Ishikawa (cell line): ENCODE measurements around the gene SULT1C4.

Experiments
- CEBPB ChIP-seq: IDR thresholded peaks from 2 replicates; pipeline ENCODE4 v1.6.1; 2012
- CREB1 ChIP-seq: IDR thresholded peaks from 2 replicates; pipeline ENCODE4 v1.6.1; 2012; ENCODE audit warnings: low read depth
- EGR1 ChIP-seq: IDR thresholded peaks from 2 replicates; pipeline ENCODE4 v1.6.1; 2012
- EP300 ChIP-seq: IDR thresholded peaks from 2 replicates; pipeline ENCODE4 v1.6.1; 2012; ENCODE audit warnings: borderline replicate concordance
- FOXM1 ChIP-seq: IDR thresholded peaks from 2 replicates; pipeline ENCODE4 v1.6.1; 2012; ENCODE audit warnings: low read depth, borderline replicate concordance
- MAX ChIP-seq: IDR thresholded peaks from 2 replicates; pipeline ENCODE4 v1.6.1; 2012
- NFIC ChIP-seq: IDR thresholded peaks from 2 replicates; pipeline ENCODE4 v1.6.1; 2012
- RAD21 ChIP-seq: IDR thresholded peaks from 2 replicates; pipeline ENCODE4 v1.6.1; 2012; ENCODE audit warnings: low read depth
- REST ChIP-seq: IDR thresholded peaks from 2 replicates; pipeline ENCODE4 v1.6.1; 2012; ENCODE audit warnings: low read depth, mild to moderate bottlenecking
- TAF1 ChIP-seq: IDR thresholded peaks from 2 replicates; pipeline ENCODE4 v1.6.1; 2012; ENCODE audit warnings: low read depth, mild to moderate bottlenecking
- TCF12 ChIP-seq: IDR thresholded peaks from 2 replicates; pipeline ENCODE4 v1.6.1; 2012; ENCODE audit warnings: low read depth
- TEAD4 ChIP-seq: IDR thresholded peaks from 2 replicates; pipeline ENCODE4 v1.6.1; 2012
- USF1 ChIP-seq: IDR thresholded peaks from 2 replicates; pipeline ENCODE4 v1.6.1; 2012
- YY1 ChIP-seq: IDR thresholded peaks from 2 replicates; pipeline ENCODE4 v1.6.1; 2012; ENCODE audit warnings: low read depth
- ZBTB7A ChIP-seq: IDR thresholded peaks from 2 replicates; pipeline ENCODE4 v1.6.1; 2012; ENCODE audit warnings: low read depth

Gene SULT1C4

GRCh38 chr2:108414256-108414876 is 36.6 kb downstream of the SULT1C4 start:
- no peak for TF ChIP-seq RAD21

- no peak for TF ChIP-seq ZBTB7A
- no peak for TF ChIP-seq TEAD4
- no peak for TF ChIP-seq MAX
- no peak for TF ChIP-seq REST
- TF ChIP-seq TCF12: no peak
- TF ChIP-seq TAF1: no peak
- no peak for TF ChIP-seq CREB1
- no peak for TF ChIP-seq EP300
- no peak for TF ChIP-seq YY1
- TF ChIP-seq NFIC: no peak
- TF ChIP-seq CEBPB: no peak
- TF ChIP-seq EGR1: no peak
- no peak for TF ChIP-seq RAD21
- no peak for TF ChIP-seq USF1
- no peak for TF ChIP-seq FOXM1
Observed at GRCh38 chr2:108414945-108415344, 37.2 kb downstream of the SULT1C4 start.

- TF ChIP-seq FOXM1: no peak
- TF ChIP-seq CREB1: no peak
- peak; percentile 37 for TF ChIP-seq RAD21
Observed at GRCh38 chr2:108417254-108417653, 39.5 kb downstream of the SULT1C4 start.

- TF ChIP-seq NFIC (no peak), EGR1 (no peak)
Observed at GRCh38 chr2:108418416-108418815, 40.7 kb downstream of the SULT1C4 start.

GRCh38 chr2:108423067-108423466 is 45.3 kb downstream of the SULT1C4 start:
- no peak for TF ChIP-seq TAF1
- TF ChIP-seq EP300: no peak
- TF ChIP-seq CEBPB: no peak
- no peak for TF ChIP-seq TCF12
- TF ChIP-seq REST: no peak
- TF ChIP-seq ZBTB7A: no peak
- TF ChIP-seq EGR1: no peak

GRCh38 chr2:108423502-108424251 is 45.9 kb downstream of the SULT1C4 start:
- TF ChIP-seq YY1 (no peak), CEBPB (no peak)

- TF ChIP-seq CEBPB (no peak), RAD21 (no peak), YY1 (no peak), TCF12 (no peak), ZBTB7A (no peak), TEAD4 (no peak), EGR1 (no peak), CREB1 (no peak), EP300 (no peak), NFIC (no peak), FOXM1 (no peak), USF1 (no peak), TAF1 (no peak), MAX (no peak), REST (no peak)
Observed at GRCh38 chr2:108428286-108429009, 50.7 kb downstream of the SULT1C4 start.
